Stimulated activated CD4-positive, alpha-beta T cell treated with anti-CD3 and anti-CD28 coated beads, Interleukin-12 subunit alpha, Interleukin-12 subunit beta, amount 100 ng/mL, for 48 hours (primary cell): ENCODE measurements around the gene BORCS5.
"Not testable (repeated sequence)": the region's sequence is repeated elsewhere in the genome, so short reads cannot be mapped to it uniquely, and the experiment has no call there.

Experiments used
- DNase-seq, 3 donors: peaks; one replicate each; pipeline ENCODE4 v3.0.0-alpha.2; 2020; ENCODE audit warnings: low read depth in 2 of 3, low spot score in 1 of 3

The BORCS5 gene

DNA sequence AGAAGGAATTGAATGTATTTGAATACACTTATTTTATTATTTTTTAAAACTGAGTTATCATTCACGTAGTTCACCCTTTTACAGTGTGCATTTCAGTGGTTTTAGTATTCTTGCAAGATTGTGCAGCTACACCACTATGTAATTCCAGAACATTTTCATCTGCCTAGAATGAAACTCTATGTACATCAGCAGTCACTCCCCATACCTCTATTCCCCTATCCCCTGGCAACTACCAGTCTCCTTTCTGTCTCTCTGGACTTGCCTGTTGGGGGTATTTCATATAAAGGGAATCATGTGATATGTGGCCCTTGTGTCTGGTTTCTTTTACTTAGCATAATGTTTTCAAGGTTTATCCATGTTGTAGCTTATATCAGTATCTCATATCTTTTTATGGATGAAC lies 96.8 kb downstream of the BORCS5 start:
- DNase-seq = no peak

DNA sequence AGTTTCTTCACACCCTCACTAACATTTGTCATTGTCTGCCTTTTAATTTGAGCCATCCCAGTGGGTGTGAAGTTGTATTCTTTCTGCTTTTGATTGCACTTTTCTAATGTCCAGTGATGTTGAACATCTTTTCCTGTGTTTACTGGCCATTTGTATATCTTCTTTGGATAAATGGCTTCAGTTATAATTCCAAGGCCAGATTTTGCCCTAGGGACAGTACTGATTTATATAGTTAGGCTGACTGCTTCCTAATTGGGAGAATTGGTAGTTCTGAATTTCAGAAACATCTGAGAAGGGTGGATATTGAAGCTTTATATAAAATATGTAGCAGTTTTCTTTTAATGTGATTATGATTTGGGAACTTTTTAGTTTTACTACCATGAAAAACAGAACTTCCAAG lies 97.4 kb downstream of the BORCS5 start:
- no peak for DNase-seq

GRCh38 chr12:12456637-12457036 lies 99.8 kb downstream of the BORCS5 start:
- no peak for DNase-seq

GRCh38 chr12:12460935-12461922 lies 104.4 kb downstream of the BORCS5 start:
- peak in 1 of 3 donors; percentile 45 for DNase-seq

GRCh38 chr12:12461923-12462315 lies 105.0 kb downstream of the BORCS5 start:
- DNase-seq = peak in 1 of 3 donors; percentile 54

DNA sequence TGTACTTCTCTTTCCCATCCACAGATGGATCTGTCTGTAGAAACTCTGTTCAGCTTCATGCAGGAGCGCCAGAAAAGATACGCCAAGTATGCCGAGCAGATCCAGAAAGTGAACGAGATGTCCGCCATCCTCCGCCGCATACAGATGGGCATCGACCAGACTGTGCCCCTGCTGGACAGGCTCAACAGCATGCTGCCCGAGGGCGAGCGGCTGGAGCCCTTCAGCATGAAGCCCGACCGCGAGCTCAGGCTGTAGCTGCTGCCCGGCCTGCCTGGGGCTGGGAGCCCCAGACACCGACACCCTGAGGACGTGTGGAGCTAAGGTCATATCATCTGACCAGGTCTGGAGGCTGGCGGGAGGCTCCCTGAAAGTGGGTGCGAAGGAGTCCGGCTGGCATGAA lies 108.6 kb downstream of the BORCS5 start:
- no peak for DNase-seq

DNA sequence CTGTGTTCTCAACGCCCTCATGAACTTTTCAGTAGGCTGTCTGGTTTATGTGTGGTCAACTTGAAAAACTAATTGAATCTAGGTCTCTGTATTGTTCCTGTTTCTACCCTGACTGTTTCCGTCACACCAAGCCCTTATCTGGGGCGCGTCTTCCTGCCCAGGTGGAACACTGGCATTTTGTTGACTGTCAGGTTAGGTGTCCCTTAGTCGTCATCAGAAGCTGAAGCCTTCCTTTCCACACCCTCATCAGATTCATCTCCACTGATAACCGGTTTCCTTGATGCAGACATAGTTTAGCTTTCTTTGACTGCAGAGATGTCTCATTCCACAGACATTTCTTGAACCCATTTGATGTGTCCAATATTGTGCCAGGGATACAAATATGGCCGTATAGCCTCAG lies 109.3 kb downstream of the BORCS5 start:
- DNase-seq = no peak

- no peak for DNase-seq
These were observed 110.4 kb downstream of the BORCS5 start for GRCh38 chr12:12467264-12467663.

- peak in 1 of 3 donors; percentile 53 for DNase-seq
These were observed 110.9 kb downstream of the BORCS5 start for GRCh38 chr12:12467688-12468261.

DNA sequence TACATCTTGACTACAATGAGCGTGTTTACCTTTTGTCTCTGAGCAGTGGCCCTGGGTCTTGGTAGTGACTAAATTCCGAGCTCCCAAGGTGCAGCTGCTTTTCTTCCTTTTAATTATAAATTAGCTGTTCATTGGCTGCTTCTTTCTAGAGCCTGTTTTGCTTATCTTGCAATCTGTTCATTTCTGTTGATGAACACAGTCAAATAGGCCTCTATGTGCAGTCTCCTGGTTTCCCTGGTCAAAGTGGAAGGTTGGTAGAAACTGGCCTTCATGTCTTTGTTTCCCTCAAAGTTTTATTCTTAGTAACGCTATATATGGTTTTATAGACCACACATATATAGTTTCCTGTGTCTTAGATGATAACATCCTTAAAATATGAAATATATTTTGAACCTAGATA lies 111.7 kb downstream of the BORCS5 start:
- DNase-seq = no peak

DNA sequence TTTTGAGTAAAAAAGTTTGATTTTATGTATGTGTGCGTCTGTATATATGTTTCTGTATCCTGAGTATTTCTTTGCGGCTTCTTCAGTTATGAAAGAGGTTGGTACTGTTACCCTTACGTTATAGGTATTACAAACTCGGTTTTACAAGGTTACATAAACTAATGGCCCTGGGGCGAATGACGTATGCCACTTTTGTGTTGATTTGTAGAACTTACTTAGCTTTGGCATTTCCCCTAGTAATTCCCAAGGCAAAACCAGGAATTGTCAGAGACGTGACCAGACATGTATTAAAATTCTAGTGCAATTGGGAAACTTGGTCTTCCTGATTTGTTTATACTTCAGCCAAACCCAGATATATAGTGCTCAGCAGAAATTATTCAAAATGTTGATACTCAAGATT lies 112.5 kb downstream of the BORCS5 start:
- DNase-seq = no peak

- DNase-seq = no peak
These were observed 114.0 kb downstream of the BORCS5 start for GRCh38 chr12:12470751-12471306.

DNA sequence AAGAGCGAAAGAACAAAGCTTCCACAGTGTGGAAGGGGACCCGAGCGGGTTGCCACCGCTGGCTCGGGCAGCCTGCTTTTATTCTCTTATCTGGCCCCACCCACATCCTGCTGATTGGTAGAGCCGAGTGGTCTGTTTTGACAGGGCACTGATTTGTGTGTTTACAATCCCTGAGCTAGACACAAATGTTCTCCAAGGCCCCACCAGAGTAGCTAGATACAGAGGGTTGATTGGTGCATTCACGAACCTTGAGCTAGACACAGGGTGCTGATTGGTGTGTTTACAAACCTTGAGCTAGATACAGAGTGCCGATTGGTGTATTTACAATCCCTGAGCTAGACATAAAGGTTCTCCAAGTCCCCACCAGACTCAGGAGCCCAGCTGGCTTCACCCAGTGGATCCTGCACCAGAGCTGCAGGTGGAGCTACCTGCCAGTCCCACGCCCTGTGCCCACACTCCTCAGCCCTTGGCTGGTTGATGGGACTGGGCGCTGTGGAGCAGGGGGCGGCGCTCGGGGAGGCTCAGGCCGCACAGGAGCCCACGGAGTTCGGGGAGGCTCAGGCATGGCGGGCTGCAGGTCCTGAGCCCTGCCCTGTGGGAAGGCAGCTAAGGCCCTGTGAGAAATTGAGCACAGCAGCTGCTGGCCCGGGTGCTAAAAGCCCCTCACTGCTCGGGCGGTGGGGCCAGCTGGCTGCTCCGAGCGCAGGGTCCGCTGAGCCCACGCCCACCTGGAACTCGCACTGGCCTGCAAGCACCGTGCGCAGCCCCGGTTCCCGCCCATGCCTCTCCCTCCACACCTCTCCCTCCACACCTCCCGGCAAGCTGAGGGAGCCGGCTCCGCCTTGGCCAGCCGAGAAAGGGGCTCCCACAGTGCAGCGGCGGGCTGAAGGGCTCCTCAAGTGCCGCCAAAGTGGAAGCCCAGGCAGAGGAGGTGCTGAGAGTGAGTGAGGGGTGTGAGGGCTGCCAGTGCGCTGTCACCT lies 115.4 kb downstream of the BORCS5 start:
- not testable (repeated sequence) for DNase-seq

- no peak for DNase-seq
These were observed 116.3 kb downstream of the BORCS5 start for GRCh38 chr12:12473223-12473622.

DNA sequence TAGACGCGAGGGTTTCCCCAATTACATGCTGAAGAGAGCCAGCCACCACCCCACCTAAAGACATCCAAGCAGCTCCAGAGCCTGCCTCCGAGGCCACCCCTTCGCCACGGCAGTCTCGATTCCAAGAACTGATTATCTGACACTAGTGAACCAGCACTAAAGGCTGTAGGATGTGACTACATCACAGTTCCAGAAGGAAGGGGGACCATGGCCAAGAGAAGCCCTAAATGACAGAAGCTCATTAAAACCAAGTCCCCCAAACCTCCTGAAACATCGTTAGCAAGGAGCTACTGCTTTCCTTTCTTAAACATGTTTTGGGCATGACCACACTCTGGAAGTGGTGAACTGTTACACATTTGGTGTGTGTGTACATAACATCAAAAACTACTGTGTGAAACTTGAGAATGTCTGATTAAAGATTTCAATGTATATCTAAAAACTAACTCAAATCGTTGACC lies 117.6 kb downstream of the BORCS5 start:
- no peak for DNase-seq

DNA sequence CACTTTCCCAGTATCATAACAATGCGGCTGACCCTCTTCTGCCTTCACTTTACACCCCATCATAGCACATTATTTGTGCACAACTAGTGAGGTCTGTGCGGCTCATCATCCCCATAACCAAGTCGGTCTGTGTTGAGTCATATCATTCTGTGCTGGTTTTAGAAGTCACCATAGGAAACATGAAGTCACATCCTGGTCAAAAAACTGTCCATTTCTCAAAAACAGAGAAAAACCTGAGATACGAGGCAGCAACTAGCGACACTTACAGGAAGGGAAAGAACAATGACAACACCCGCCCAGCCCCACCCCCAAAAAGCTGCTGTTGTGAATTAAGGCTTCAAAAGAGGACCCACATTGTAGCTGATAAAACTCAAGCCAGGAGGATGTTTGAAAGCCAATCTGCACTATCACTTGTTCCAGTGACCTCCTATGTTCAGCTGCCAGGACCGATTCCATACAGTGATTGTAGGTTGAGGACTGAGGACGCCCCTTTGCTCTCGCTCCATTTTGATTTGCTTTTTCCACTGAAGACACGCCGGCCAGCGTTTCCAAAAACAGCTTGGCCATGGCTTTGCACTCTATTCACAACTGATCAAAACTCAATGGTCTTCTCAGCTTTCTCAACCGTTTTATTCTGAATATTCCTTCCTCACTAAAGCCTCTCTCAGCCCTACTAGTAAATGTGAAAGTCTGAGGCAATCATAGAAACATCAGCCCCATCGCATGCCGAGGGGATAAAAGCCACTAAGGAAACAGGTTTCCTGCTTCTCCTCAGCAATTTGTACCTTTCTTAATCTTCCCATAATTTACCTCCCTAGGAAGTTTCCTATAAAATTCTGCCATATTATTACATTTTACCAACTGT lies 118.3 kb downstream of the BORCS5 start:
- peak in 2 of 3 donors; percentile 33 to 56 for DNase-seq

GRCh38 chr12:12476857-12477531 lies 120.1 kb downstream of the BORCS5 start:
- no peak for DNase-seq

DNA sequence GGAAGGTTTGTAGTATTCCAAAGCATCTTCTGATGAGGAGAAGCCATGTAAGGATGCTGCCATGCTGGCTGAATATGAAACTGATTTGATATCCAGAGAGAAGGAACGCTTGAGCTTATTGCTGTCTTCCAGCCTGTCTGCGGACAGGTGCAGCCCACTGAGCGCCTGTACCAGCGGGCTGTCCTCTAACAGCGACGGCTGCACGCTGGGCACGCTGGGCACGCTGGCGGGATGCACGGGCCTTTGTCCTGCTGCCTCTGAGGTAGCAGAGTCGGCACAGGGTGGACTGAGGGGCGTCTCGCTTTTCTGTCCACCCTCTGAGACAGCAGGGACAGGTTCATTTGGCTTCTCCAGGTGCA lies 120.6 kb downstream of the BORCS5 start:
- no peak for DNase-seq

DNA sequence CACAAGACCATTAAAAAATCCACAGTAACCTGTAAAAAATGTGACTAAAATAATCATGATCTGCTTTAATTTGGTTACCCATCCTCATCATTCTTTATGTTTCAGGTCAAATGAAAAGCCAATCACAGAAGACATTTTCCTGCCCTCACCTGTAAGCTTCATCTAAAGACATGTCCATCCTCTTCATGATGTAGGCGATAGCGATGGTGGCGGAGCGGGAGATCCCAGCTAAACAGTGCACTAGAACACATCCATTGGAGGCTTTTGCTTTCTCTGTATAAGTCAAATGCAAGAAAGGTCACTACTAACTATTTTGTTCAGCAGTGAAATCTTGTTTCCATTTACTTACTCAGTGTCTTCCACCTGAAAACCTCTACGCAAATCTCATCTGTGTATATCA lies 123.2 kb downstream of the BORCS5 start:
- DNase-seq = no peak
